Colon (tissue), 2 donors: ENCODE data around the gene AMZ2.
"Not testable (repeated sequence)": the region's sequence is repeated elsewhere in the genome, so short reads cannot be mapped to it uniquely, and the experiment has no call there.

Source experiments
- FAIRE-seq: peaks from 2 replicates; lab custom pipeline; 2012; peaks lifted over from hg19 to GRCh38; lab: Jason Lieb, UNC
- donor health status: control.
- donor health status: control.

AMZ2 gene

GRCh38 chr17:68249354-68249765 lies 1.5 kb downstream of the AMZ2 start:
- no peak for FAIRE-seq

- not testable (repeated sequence) for FAIRE-seq
Measured at GRCh38 chr17:68253426-68253825, 5.6 kb downstream of the AMZ2 start.

- no peak for FAIRE-seq
Measured at GRCh38 chr17:68255151-68255550, 7.3 kb downstream of the AMZ2 start.

- no peak for FAIRE-seq
Measured at GRCh38 chr17:68255731-68256538, 8.1 kb downstream of the AMZ2 start.

- FAIRE-seq, result not testable (repeated sequence)
Measured at GRCh38 chr17:68256701-68257100, 8.9 kb downstream of the AMZ2 start.

- FAIRE-seq, result no peak
Measured at GRCh38 chr17:68257934-68258333, 10.1 kb downstream of the AMZ2 start.

GRCh38 chr17:68258890-68259647 lies 11.2 kb downstream of the AMZ2 start:
- not testable (repeated sequence) for FAIRE-seq

- FAIRE-seq, result not testable (repeated sequence)
Measured at GRCh38 chr17:68259648-68259951, 11.8 kb downstream of the AMZ2 start.

- FAIRE-seq, result no peak
Measured at GRCh38 chr17:68260051-68260762, 12.4 kb downstream of the AMZ2 start.

GRCh38 chr17:68262467-68262866 lies 14.6 kb downstream of the AMZ2 start:
- not testable (repeated sequence) for FAIRE-seq

GRCh38 chr17:68263101-68263681 lies 15.3 kb downstream of the AMZ2 start:
- FAIRE-seq, result not testable (repeated sequence)

GRCh38 chr17:68265833-68266232 lies 18.0 kb downstream of the AMZ2 start:
- not testable (repeated sequence) for FAIRE-seq

- FAIRE-seq, result no peak
Measured at GRCh38 chr17:68273722-68274121, 25.9 kb downstream of the AMZ2 start.

GRCh38 chr17:68276339-68276738 lies 28.5 kb downstream of the AMZ2 start:
- FAIRE-seq, result not testable (repeated sequence)

GRCh38 chr17:68277807-68278206 lies 30.0 kb downstream of the AMZ2 start:
- FAIRE-seq, result no peak

- not testable (repeated sequence) for FAIRE-seq
Measured at GRCh38 chr17:68281965-68282364, 34.1 kb downstream of the AMZ2 start.

GRCh38 chr17:68288375-68288774 lies 40.5 kb downstream of the AMZ2 start:
- FAIRE-seq, result no peak

- no peak for FAIRE-seq
Measured at GRCh38 chr17:68288804-68289203, 41.0 kb downstream of the AMZ2 start.

- no peak for FAIRE-seq
Measured at GRCh38 chr17:68289473-68289872, 41.6 kb downstream of the AMZ2 start.

- no peak for FAIRE-seq
Measured at GRCh38 chr17:68289936-68290267, 42.1 kb downstream of the AMZ2 start.

- FAIRE-seq, result no peak
Measured at GRCh38 chr17:68290268-68290954, 42.6 kb downstream of the AMZ2 start.
